ENCODE measurements around the gene ZNF500. TPM values are rescaled to one million over a fixed set of nuclear protein-coding genes. Genes with fewer than 3 reads are reported as not detected.

ZNF500 gene
- total and polyA plus RNA-seq, 2 experiments from 2014 or later = 5.8 to 15.3 TPM

GRCh38 chr16:4704491-4704890 lies 62.5 kb downstream of the ZNF500 start (continued):
- TF ChIP-seq, protein P1, sequence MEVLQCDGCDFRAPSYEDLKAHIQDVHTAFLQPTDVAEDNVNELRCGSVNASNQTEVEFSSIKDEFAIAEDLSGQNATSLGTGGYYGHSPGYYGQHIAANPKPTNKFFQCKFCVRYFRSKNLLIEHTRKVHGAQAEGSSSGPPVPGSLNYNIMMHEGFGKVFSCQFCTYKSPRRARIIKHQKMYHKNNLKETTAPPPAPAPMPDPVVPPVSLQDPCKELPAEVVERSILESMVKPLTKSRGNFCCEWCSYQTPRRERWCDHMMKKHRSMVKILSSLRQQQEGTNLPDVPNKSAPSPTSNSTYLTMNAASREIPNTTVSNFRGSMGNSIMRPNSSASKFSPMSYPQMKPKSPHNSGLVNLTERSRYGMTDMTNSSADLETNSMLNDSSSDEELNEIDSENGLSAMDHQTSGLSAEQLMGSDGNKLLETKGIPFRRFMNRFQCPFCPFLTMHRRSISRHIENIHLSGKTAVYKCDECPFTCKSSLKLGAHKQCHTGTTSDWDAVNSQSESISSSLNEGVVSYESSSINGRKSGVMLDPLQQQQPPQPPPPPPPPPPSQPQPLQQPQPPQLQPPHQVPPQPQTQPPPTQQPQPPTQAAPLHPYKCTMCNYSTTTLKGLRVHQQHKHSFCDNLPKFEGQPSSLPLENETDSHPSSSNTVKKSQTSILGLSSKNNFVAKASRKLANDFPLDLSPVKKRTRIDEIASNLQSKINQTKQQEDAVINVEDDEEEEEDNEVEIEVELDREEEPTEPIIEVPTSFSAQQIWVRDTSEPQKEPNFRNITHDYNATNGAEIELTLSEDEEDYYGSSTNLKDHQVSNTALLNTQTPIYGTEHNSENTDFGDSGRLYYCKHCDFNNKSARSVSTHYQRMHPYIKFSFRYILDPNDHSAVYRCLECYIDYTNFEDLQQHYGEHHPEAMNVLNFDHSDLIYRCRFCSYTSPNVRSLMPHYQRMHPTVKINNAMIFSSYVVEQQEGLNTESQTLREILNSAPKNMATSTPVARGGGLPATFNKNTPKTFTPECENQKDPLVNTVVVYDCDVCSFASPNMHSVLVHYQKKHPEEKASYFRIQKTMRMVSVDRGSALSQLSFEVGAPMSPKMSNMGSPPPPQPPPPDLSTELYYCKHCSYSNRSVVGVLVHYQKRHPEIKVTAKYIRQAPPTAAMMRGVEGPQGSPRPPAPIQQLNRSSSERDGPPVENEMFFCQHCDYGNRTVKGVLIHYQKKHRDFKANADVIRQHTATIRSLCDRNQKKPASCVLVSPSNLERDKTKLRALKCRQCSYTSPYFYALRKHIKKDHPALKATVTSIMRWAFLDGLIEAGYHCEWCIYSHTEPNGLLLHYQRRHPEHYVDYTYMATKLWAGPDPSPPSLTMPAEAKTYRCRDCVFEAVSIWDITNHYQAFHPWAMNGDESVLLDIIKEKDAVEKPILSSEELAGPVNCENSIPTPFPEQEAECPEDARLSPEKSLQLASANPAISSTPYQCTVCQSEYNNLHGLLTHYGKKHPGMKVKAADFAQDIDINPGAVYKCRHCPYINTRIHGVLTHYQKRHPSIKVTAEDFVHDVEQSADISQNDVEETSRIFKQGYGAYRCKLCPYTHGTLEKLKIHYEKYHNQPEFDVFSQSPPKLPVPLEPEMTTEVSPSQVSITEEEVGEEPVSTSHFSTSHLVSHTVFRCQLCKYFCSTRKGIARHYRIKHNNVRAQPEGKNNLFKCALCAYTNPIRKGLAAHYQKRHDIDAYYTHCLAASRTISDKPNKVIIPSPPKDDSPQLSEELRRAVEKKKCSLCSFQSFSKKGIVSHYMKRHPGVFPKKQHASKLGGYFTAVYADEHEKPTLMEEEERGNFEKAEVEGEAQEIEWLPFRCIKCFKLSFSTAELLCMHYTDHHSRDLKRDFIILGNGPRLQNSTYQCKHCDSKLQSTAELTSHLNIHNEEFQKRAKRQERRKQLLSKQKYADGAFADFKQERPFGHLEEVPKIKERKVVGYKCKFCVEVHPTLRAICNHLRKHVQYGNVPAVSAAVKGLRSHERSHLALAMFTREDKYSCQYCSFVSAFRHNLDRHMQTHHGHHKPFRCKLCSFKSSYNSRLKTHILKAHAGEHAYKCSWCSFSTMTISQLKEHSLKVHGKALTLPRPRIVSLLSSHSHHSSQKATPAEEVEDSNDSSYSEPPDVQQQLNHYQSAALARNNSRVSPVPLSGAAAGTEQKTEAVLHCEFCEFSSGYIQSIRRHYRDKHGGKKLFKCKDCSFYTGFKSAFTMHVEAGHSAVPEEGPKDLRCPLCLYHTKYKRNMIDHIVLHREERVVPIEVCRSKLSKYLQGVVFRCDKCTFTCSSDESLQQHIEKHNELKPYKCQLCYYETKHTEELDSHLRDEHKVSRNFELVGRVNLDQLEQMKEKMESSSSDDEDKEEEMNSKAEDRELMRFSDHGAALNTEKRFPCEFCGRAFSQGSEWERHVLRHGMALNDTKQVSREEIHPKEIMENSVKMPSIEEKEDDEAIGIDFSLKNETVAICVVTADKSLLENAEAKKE (CRISPR knock-in tag; IDR thresholded peaks at IDR 0.05) = no peak

GRCh38 chr16:4703906-4704305 lies 63.1 kb downstream of the ZNF500 start:
- no peaks in the 10 kb centered on the region for H3K4me1 Mint-ChIP-seq
- H3K27me3 Mint-ChIP-seq (ENCODE audit: insufficient read depth, low read depth, poor library complexity) = peaks cover 6% of the 10 kb centered on the region
- H3K27ac Mint-ChIP-seq = no peak overlapping the region
- Histone ChIP-seq H2AFZ (no peak overlapping the region), H4K20me1 (replicated peaks; ENCODE audit: insufficient read depth) (peaks cover 7% of the 10 kb centered on the region), H3K4me1 (ENCODE audit: insufficient read depth) (no peaks in the 10 kb centered on the region), H3K36me3 (ENCODE audit: insufficient read depth) (peaks cover 14% of the 10 kb centered on the region), H3K4me2 (no peak overlapping the region), H3K27me3 (ENCODE audit: insufficient read depth) (no peaks in the 10 kb centered on the region), H3K79me2 (replicated peaks; ENCODE audit: insufficient read depth) (peaks cover 5% of the 10 kb centered on the region; the same call in 1 of the 2 replicates), H3K9me2 (ENCODE audit: insufficient read depth) (no peaks in the 10 kb centered on the region), H3K4me3 (no peak overlapping the region), H3F3A (replicated peaks; ENCODE audit: low read depth) (peaks cover 5% of the 10 kb centered on the region; the same call in 1 of the 2 replicates), H3K27ac (ENCODE audit: low read depth) (no peak overlapping the region)
- H3K9me3 Mint-ChIP-seq = no peaks in the 10 kb centered on the region; the same call in 2 of the 3 replicates
- ATAC-seq (no peak), DNase-seq (ENCODE audit: low spot score) (no peak)
- H3K36me3 Mint-ChIP-seq (ENCODE audit: low read depth) = peaks cover 54% of the 10 kb centered on the region
- no peak overlapping the region for H3K4me3 Mint-ChIP-seq
- no peak for TF ChIP-seq JUNB (IDR thresholded peaks at IDR 0.05; ENCODE audit: unreplicated experiment)
- TF ChIP-seq, protein P2, sequence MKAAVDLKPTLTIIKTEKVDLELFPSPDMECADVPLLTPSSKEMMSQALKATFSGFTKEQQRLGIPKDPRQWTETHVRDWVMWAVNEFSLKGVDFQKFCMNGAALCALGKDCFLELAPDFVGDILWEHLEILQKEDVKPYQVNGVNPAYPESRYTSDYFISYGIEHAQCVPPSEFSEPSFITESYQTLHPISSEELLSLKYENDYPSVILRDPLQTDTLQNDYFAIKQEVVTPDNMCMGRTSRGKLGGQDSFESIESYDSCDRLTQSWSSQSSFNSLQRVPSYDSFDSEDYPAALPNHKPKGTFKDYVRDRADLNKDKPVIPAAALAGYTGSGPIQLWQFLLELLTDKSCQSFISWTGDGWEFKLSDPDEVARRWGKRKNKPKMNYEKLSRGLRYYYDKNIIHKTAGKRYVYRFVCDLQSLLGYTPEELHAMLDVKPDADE (IDR thresholded peaks at IDR 0.05) = no peak
- TF ChIP-seq ZNF114 (CRISPR knock-in tag; IDR thresholded peaks at IDR 0.05) = no peak
- TF ChIP-seq, protein P1 (CRISPR knock-in tag; IDR thresholded peaks at IDR 0.05) = no peak
- TF ChIP-seq EZH2phosphoT487 (IDR thresholded peaks at IDR 0.05; ENCODE audit: unreplicated experiment) = no peak

All from GM23338 (cell line).